AG04449 (cell line): ENCODE results near the gene DALRD3.

Experiments
- CTCF ChIA-PET: fragments of 350-600 bp; formaldehyde crosslinking; extraction: SDS; loops from one replicate; lab custom pipeline; 2021; ENCODE audit warnings: antibody characterized with exemption; lab: Yijun Ruan, JAX
- POLR2A ChIA-PET: fragments of 400-600, 350-600 bp; formaldehyde crosslinking; extraction: SDS; loops from one replicate; lab custom pipeline; 2020; ENCODE audit warnings: antibody characterized with exemption, inconsistent platforms; lab: Yijun Ruan, JAX
- DNase-seq: peaks from one replicate; pipeline ENCODE4 v3.0.0-alpha.2; 2010; ENCODE audit warnings: low read depth, low spot score
- H3K4me3 ChIP-seq: 2 replicates; pipeline ENCODE4 v1.5.1; 2011; ENCODE audit warnings: low read depth, mild to moderate bottlenecking, control low read depth, low read length
- CTCF ChIP-seq: IDR thresholded peaks from one replicate; pipeline ENCODE4 v1.5.1; 2011; ENCODE audit warnings: mild to moderate bottlenecking, moderate library complexity, low read length, control low read depth, inconsistent platforms; ENCODE audit not compliant: insufficient read depth; ENCODE audit errors: missing control alignments

Gene DALRD3

GRCh38 chr3:48999085-48999858, 19.1 kb downstream of the DALRD3 start:
- no peak for DNase-seq
- ChIA-PET POLR2A (no interaction called here), CTCF (interaction anchor here (1.3 to 3.9 kb wide), 2 partner anchors 8 to 10 kb away, joined by 4 to 24 read pairs; partner anchors contain the start of gene P4HTM)
- no peak overlapping the region for H3K4me3 ChIP-seq
- TF ChIP-seq CTCF: no peak

GRCh38 chr3:48997714-48998637, 20.4 kb downstream of the DALRD3 start:
- ChIA-PET POLR2A (no interaction called here), CTCF (interaction anchor here (1.4 to 3.9 kb wide), 4 partner anchors 9 to 24 kb away, joined by 4 to 25 read pairs (median 16); partner anchors contain the start of genes NDUFAF3, P4HTM and WDR6)
- no peak overlapping the region for H3K4me3 ChIP-seq
- TF ChIP-seq CTCF: no peak
- no peak for DNase-seq

- H3K4me3 ChIP-seq: no peak overlapping the region
- CTCF ChIA-PET: interaction anchor here (1.4 to 3.6 kb wide), 4 partner anchors 9 to 25 kb away, joined by 4 to 25 read pairs (median 7); partner anchors contain the start of genes NDUFAF3 and WDR6
Observed at GRCh38 chr3:48997102-48997635, 21.2 kb downstream of the DALRD3 start.

GRCh38 chr3:48996640-48997039, 21.7 kb downstream of the DALRD3 start:
- no peak overlapping the region for H3K4me3 ChIP-seq
- ChIA-PET POLR2A (no interaction called here), CTCF (interaction anchor here (1.4 to 3.6 kb wide), 4 partner anchors 9 to 25 kb away, joined by 4 to 25 read pairs (median 7); partner anchors contain the start of genes NDUFAF3 and WDR6)
- DNase-seq: no peak
- no peak for TF ChIP-seq CTCF

More at GRCh38 chr3:48997102-48997635, 21.2 kb downstream of the DALRD3 start:
- no peak for TF ChIP-seq CTCF
- POLR2A ChIA-PET: no interaction called here
- no peak for DNase-seq

GRCh38 chr3:48993834-48994233, 24.5 kb downstream of the DALRD3 start:
- DNase-seq: no peak
- POLR2A ChIA-PET: interaction anchor here (0.7 kb wide), 1 partner anchor 26 kb away, joined by 3 read pairs; no protein-coding TSS in a partner anchor
- no peak overlapping the region for H3K4me3 ChIP-seq
- no peak for TF ChIP-seq CTCF
- CTCF ChIA-PET: interaction anchor here (1.2 to 2.2 kb wide), 2 partner anchors 14 to 28 kb away, joined by 3 to 8 read pairs; partner anchors contain the start of gene NDUFAF3
